OCI-LY1 (cell line): ENCODE data around the gene SNAPC4.

Experiments
- H2AFZ ChIP-seq: fragments of 200-600 bp; sonication (generic), shearing (Covaris generic); 2 replicates; pipeline ENCODE4 v1.6.0; 2014; ENCODE audit warnings: antibody characterized with exemption, mild to moderate bottlenecking, low read length
- H3F3A ChIP-seq: fragments of 200-600 bp; sonication (generic), shearing (Covaris generic); 2 replicates; pipeline ENCODE4 v1.6.0; 2014; ENCODE audit warnings: mild to moderate bottlenecking, antibody characterized with exemption, low read length, moderate library complexity; ENCODE audit not compliant: insufficient read depth
- H3K27ac ChIP-seq: fragments of 200-600 bp; sonication (generic); 2 replicates; pipeline ENCODE4 v1.5.1; 2014; ENCODE audit warnings: low read length, mixed run types, mild to moderate bottlenecking, low read depth; ENCODE audit not compliant: poor library complexity, severe bottlenecking
- H3K27me3 ChIP-seq: fragments of 200-600 bp; sonication (generic); 2 replicates; pipeline ENCODE4 v1.6.0; 2014; ENCODE audit warnings: antibody characterized with exemption, mild to moderate bottlenecking, low read length, moderate library complexity; ENCODE audit not compliant: insufficient read depth
- H3K36me3 ChIP-seq: fragments of 200-600 bp; sonication (generic); 2 replicates; pipeline ENCODE4 v1.6.1; 2014; ENCODE audit warnings: mild to moderate bottlenecking, antibody characterized with exemption, low read length, moderate library complexity, mixed read lengths; ENCODE audit not compliant: insufficient read depth
- H3K4me1 ChIP-seq: fragments of 200-600 bp; sonication (generic); 2 replicates; pipeline ENCODE4 v1.5.1; 2014; ENCODE audit warnings: mild to moderate bottlenecking, low read length, moderate library complexity; ENCODE audit not compliant: insufficient read depth, severe bottlenecking
- H3K4me2 ChIP-seq: fragments of 200-600 bp; sonication (generic), shearing (Covaris generic); 2 replicates; pipeline ENCODE4 v1.6.1; 2014; ENCODE audit warnings: low read length
- H3K4me3 ChIP-seq: fragments of 200-600 bp; sonication (generic); 2 replicates; pipeline ENCODE4 v1.5.1; 2014; ENCODE audit warnings: low read length, low read depth, mild to moderate bottlenecking, mixed read lengths; ENCODE audit not compliant: poor library complexity, severe bottlenecking
- H3K79me2 ChIP-seq: fragments of 200-600 bp; shearing (Covaris generic); 2 replicates; pipeline ENCODE4 v1.6.1; 2016; ENCODE audit warnings: mixed run types, low read length, mixed read lengths; ENCODE audit not compliant: insufficient read depth
- H3K9ac ChIP-seq: fragments of 200-600 bp; sonication (generic), shearing (Covaris generic); 2 replicates; pipeline ENCODE4 v1.6.1; 2014; ENCODE audit warnings: mild to moderate bottlenecking, low read length, mixed read lengths
- H3K9me2 ChIP-seq: fragments of 200-600 bp; sonication (generic), shearing (Covaris generic); 2 replicates; pipeline ENCODE4 v1.6.1; 2014; ENCODE audit warnings: low read depth, mild to moderate bottlenecking, low read length, mixed read lengths
- H3K9me3 ChIP-seq: fragments of 200-600 bp; shearing (Covaris generic); 2 replicates; pipeline ENCODE4 v1.6.1; 2014; ENCODE audit warnings: low read length, mixed read lengths
- H4K20me1 ChIP-seq: fragments of 200-600 bp; sonication (generic), shearing (Covaris generic); 2 replicates; pipeline ENCODE4 v1.6.0; 2016; ENCODE audit warnings: mild to moderate bottlenecking, low read length; ENCODE audit not compliant: insufficient read depth
- CTCF ChIP-seq: fragments of 200-600 bp; sonication (generic), shearing (Covaris generic); IDR thresholded peaks from 2 replicates; pipeline ENCODE4 v1.5.1; 2017; ENCODE audit warnings: mild to moderate bottlenecking, antibody characterized with exemption, low read length, moderate library complexity, mixed read lengths
- EZH2 ChIP-seq: fragments of 200-600 bp; sonication (generic), shearing (Covaris generic); IDR thresholded peaks from 2 replicates; pipeline ENCODE4 v1.8.0; 2017; ENCODE audit warnings: borderline replicate concordance, mixed run types, mild to moderate bottlenecking, antibody characterized with exemption, low read length, moderate library complexity, mixed read lengths

SNAPC4 gene

GRCh38 chr9:136445799-136446198 is 45.8 kb upstream of the SNAPC4 start:
- Histone ChIP-seq H3K27ac (no peak overlapping the region), H3K79me2 (no peaks in the 10 kb centered on the region), H3K9ac (no peak overlapping the region), H2AFZ (no peak overlapping the region), H3K4me3 (no peak overlapping the region), H3K4me1 (no peaks in the 10 kb centered on the region), H3K9me3 (no peaks in the 10 kb centered on the region), H3K27me3 (no peaks in the 10 kb centered on the region), H3F3A (no peaks in the 10 kb centered on the region), H4K20me1 (no peaks in the 10 kb centered on the region), H3K36me3 (peaks cover 89% of the 10 kb centered on the region), H3K9me2 (no peaks in the 10 kb centered on the region), H3K4me2 (no peak overlapping the region)
- no peak for TF ChIP-seq EZH2
- TF ChIP-seq CTCF, result no peak

DNA sequence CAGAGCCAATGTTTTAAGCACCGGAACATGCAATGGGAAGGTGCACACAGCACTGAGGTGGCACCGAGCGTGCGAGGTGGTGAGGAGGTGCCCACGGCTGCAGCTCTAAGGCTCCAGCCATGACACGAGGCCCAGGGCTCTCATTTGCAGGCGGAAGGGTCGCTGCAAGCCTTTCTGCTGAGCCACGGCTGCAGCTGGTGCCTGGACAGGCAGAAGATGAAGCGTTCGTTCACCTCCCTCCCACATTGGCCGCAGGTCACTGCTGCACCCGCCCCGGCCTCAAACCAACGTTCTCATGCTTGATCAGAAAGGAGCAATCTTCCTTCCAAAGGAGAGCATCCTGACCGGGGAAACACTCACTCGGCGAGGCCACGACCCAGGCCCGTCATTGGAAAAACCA is 44.1 kb upstream of the SNAPC4 start:
- Histone ChIP-seq H3K79me2 (no peaks in the 10 kb centered on the region), H3K9ac (no peak overlapping the region), H3K27ac (no peak overlapping the region), H3K4me2 (no peak overlapping the region), H2AFZ (no peak overlapping the region), H3K9me2 (no peaks in the 10 kb centered on the region), H3F3A (no peaks in the 10 kb centered on the region), H3K9me3 (no peaks in the 10 kb centered on the region), H4K20me1 (no peaks in the 10 kb centered on the region), H3K4me1 (peaks cover 5% of the 10 kb centered on the region), H3K27me3 (no peaks in the 10 kb centered on the region), H3K4me3 (no peak overlapping the region), H3K36me3 (peaks cover 76% of the 10 kb centered on the region)
- TF ChIP-seq CTCF, result no peak
- TF ChIP-seq EZH2, result no peak

DNA sequence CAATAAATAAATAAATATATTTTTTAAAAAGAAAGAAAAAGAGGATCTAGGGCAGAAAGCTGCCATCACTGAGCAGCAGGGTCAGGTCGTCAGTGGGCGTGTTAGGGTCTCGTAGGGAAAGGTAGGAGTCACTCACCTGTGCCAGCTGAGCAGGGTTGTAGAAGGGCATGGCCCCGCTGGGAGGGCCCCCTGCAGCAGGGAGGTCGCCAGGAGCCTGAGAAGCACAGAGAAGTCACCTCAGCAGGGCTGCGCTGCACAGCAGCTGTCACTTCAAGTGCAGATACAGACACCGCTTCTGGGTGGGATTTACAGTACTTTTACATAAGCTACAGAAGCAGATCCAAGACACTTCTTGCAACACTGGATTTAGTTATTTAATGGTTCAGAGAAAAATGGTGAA is 43.7 kb upstream of the SNAPC4 start:
- no peak overlapping the region for H3K4me3 ChIP-seq
- no peaks in the 10 kb centered on the region for H3F3A ChIP-seq
- no peaks in the 10 kb centered on the region for H3K9me2 ChIP-seq
- no peak overlapping the region for H3K4me2 ChIP-seq
- H4K20me1 ChIP-seq, result no peaks in the 10 kb centered on the region
- no peaks in the 10 kb centered on the region for H3K79me2 ChIP-seq
- TF ChIP-seq EZH2 (no peak), CTCF (no peak)
- no peaks in the 10 kb centered on the region for H3K27me3 ChIP-seq
- peaks cover 73% of the 10 kb centered on the region for H3K36me3 ChIP-seq
- peaks cover 9% of the 10 kb centered on the region for H3K4me1 ChIP-seq
- no peak overlapping the region for H3K9ac ChIP-seq
- H2AFZ ChIP-seq, result no peak overlapping the region
- no peak overlapping the region for H3K27ac ChIP-seq
- H3K9me3 ChIP-seq, result no peaks in the 10 kb centered on the region
